GM12875 (cell line): ENCODE data around the gene PLAAT2.

Experiments
- H3K4me3 ChIP-seq: one replicate; pipeline ENCODE4 v1.5.1; 2011; ENCODE audit warnings: low read depth, low read length, control low read depth
- TF ChIP-seq, protein P1 (sequence below): IDR thresholded peaks from 2 replicates; pipeline ENCODE4 v1.5.1; 2011; ENCODE audit warnings: low read depth, mild to moderate bottlenecking, control low read depth, inconsistent platforms, low read length, moderate library complexity, borderline replicate concordance; ENCODE audit not compliant: insufficient read depth

Gene PLAAT2

DNA sequence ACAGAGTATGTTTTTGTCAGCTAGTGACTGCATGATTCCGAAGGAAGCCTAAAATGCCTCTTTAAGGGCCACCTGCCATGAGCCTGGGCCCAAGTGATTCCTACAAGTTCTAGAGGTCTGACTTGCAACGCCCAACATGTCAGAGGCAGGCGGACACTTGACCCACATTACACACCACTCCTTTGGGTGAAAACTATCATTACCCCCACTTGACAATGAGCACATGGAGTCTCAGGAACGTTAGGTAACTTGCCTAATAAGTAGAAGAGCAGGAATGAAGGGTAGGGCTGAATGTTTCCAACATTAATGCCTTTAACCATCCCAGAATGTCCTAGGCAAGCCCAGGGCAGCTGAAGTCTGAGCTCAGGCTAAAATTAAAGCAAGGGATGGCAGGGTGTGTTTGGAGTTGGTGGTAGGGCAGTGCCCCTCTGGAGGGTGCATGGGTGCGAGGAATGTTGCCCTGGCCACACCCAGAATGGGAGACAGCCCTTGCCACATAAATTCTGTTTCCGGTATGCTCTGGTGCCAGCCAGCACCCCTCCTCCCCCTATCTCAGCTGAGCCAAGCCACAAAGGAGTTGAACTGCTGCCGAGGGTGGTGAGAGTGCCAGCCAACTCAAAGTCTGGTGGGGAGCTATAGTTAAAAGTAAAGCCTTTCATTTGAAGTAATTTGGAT lies 2.5 kb downstream of the PLAAT2 start:
- TF ChIP-seq, protein P1, sequence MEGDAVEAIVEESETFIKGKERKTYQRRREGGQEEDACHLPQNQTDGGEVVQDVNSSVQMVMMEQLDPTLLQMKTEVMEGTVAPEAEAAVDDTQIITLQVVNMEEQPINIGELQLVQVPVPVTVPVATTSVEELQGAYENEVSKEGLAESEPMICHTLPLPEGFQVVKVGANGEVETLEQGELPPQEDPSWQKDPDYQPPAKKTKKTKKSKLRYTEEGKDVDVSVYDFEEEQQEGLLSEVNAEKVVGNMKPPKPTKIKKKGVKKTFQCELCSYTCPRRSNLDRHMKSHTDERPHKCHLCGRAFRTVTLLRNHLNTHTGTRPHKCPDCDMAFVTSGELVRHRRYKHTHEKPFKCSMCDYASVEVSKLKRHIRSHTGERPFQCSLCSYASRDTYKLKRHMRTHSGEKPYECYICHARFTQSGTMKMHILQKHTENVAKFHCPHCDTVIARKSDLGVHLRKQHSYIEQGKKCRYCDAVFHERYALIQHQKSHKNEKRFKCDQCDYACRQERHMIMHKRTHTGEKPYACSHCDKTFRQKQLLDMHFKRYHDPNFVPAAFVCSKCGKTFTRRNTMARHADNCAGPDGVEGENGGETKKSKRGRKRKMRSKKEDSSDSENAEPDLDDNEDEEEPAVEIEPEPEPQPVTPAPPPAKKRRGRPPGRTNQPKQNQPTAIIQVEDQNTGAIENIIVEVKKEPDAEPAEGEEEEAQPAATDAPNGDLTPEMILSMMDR = no peak
- no peak overlapping the region for H3K4me3 ChIP-seq

DNA sequence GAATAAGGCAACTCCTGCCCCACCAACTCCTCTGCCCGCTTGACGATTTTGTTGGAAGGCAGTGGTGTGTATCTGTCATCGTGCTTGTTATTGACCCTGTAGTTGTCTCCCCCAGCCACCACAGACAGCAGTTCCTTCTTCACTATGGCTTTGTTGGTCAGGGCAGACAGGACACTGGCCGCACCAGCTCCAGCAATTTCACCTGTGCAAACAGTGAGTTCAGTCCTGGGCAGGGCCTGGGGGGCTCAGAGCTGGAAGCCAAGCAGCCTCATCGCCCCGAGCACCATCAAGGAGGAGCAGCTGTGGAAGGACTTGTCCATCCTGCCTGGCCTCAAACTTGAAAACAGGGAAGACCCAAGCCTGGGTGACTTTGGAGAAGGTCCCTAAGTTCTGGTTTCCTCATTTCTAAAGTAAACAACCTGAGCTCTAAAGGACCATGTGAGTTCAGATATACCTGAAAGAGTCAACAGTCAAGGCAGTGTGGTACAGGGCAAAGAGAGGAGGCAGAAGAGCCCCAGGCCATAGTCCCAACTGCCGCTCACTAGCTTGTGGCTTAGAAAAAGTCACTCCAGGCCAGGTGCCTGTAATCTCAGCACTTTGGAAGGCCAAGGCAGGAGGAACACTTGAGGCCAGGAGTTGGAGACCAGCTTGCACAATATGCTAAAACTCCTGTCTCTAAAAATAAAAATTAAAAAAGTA lies 4.6 kb downstream of the PLAAT2 start:
- H3K4me3 ChIP-seq = no peak overlapping the region
- TF ChIP-seq, protein P1 = no peak

DNA sequence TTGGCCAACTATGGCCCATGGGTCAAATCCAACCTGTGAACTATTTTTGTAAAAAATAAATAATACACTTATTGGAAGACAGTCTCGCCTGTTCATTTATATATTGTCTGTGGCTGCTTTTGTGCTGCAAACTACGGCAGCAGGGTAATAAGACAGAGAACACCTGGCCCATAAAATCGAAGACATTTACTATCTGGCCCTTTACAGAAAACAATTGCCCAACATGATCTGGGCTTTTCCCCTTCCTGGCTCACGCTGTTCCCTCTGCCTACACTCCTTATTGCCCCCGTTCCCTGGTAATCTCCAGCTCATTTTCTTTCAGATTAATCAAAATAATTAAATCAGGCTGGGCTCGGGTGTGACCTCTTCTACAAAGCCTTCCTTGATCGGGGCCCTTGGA lies 5.6 kb downstream of the PLAAT2 start:
- no peak overlapping the region for H3K4me3 ChIP-seq
- TF ChIP-seq, protein P1 = no peak

DNA sequence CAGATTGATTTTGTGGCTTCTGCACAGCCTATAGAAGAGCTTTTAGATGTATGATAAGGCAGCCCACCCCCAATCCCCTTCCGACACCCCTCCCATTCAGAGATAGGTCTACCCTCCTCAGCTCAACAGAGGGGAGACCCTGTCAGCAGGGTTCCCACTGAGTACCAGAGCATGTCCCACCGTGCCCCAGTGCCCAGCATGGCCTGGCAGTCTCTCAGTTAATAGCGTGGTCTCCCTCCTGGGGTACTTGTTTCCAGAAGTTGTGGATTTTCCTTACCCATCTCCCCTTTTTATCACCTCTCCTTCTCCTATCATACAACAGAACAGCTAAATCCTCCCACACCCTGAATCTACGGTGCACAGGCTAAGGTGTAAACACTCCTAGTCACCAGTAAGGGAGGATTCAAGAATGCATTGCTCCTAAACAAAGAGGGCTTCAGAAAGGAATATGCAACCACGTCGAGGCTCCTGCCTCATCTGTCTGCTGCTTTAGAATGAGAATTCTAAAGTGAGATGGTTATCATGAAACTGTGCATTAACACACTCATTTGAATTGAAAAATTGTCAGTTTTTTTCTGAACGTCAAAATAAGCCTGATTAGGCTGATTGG lies 6.7 kb downstream of the PLAAT2 start:
- no peak overlapping the region for H3K4me3 ChIP-seq
- TF ChIP-seq, protein P1 = no peak

DNA sequence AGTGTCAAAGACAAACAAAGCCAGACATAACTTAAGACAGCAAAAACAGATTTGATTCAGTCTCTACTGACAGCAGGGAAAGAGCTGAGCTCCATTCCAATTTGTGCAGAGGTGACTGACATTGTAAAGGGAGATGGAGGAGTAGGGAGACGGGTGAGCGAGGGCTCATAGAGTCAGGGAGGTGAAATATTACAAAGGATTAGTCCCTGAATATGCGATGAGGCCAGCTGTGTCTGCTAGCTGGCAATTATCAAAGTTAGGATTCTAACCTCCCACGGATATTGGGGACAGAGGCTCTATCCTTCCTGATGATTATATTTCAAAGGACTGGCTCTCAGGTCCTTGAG lies 8.3 kb downstream of the PLAAT2 start:
- TF ChIP-seq, protein P1 = no peak
- H3K4me3 ChIP-seq = no peak overlapping the region

DNA sequence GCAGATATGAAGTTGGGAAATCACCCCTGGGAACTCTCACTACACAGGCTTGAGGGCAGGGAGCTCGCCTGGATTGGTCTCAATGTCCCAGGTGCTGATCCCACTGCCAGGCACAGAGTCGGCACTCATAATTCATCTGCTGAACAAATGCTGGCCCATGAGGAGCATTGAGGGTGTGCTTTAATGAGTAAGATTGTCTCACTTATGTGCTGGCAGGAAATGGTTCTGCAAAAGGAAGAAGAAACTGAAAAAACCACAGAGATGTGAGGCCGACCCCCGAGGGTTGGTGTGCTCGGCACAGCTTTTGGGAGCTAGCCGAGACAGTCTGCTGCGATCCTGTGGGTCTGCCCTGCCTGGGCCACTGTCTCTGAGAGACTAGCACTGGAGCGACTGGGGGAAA lies 9.4 kb downstream of the PLAAT2 start:
- TF ChIP-seq, protein P1 = no peak
- no peak overlapping the region for H3K4me3 ChIP-seq

DNA sequence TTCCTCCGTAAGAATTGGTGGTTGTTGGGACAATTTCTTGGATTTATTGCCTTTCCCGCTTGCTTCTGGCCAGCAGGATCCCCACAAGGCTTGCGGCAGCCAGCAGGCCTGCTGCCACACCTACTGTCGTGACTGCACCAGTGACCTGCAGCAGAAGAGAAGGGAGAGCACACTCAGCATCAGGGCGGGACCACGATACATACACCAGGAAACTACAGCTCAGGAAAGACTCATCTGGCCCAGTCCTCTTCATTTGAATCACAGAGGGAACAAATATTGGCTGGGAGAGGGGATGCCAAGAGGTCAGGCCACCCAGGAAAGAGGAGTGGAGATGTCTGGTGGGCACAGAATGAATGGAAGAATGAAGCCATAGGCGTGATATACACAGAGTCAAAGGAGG lies 10.3 kb downstream of the PLAAT2 start:
- no peak overlapping the region for H3K4me3 ChIP-seq
- TF ChIP-seq, protein P1 = no peak
